ENCODE measurements around the gene HDLBP.

GRCh38 chr2:241267249-241268067, 48.0 kb downstream of the HDLBP start:
- TF ChIP-seq POLR2A (IDR thresholded peaks at IDR 0.05; ENCODE audit: low read depth, low read length) (no peak), CEBPB (IDR thresholded peaks at IDR 0.05; ENCODE audit: low read depth, low read length) (no peak), CTCF (conservative IDR thresholded peaks at IDR 0.05; ENCODE audit: low read depth, low read length) (no peak), RFX5 (IDR thresholded peaks at IDR 0.05; ENCODE audit: low read depth, low read length) (no peak), FOS (IDR thresholded peaks at IDR 0.05; ENCODE audit: low read depth, low read length) (no peak), RCOR1 (IDR thresholded peaks at IDR 0.05; ENCODE audit: insufficient replicate concordance, low read length) (no peak), USF2 (IDR thresholded peaks at IDR 0.05; ENCODE audit: low read depth, low read length) (no peak), ELK1 (IDR thresholded peaks at IDR 0.05; ENCODE audit: borderline replicate concordance, low read depth, low read length) (no peak), SMC3 (IDR thresholded peaks at IDR 0.05; ENCODE audit: low read depth, low read length) (no peak)
